ENCODE measurements around the gene PCGF3. TPM values are rescaled to one million over a fixed set of nuclear protein-coding genes. Genes with fewer than 3 reads are reported as not detected.

The PCGF3 gene
- total RNA-seq, 1 experiment from 2014 or later = 21.3 TPM

DNA sequence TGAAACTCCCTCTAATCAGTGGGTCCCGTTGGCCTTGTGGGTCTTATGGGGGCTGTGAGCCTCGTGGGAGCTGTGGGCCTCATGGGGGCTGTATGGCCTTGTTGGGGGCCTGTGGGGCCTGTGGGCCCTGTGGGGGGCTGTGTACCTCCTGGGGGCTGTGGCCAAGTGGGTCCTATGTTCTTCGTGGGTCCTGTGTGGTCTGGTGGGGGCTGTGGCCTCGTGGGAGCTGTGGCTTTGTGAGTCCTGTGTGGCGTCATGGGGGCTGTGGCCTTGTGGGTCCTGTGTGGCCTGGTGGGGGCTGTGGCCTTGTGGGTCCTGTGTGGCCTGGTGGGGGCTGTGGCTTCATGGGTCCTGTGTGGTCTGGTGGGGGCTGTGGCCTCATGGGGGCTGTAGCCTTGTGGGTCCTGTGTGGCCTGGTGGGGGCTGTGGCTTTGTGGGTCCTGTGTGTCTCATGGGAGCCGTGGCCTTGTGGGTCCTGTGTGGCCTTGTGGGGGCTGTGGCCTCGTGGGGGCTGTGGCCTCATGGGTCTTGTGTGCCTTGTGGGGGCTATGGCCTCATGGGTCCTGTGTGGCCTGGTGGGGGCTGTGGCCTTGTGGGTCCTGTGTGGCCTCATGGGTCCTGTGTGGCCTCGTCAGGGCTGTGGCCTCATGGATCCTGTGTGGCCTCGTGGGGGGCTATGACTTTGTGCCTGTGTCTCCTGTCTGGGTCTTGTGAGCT lies 7.4 kb downstream of the PCGF3 start:
- DNase-seq (ENCODE audit: low read depth) = no peak
- in situ Hi-C loops (cut with HindIII; ENCODE audit: low pct_unique_long_range_greater_than_20kb, low sequenced_read_pairs) = no loop called here

DNA sequence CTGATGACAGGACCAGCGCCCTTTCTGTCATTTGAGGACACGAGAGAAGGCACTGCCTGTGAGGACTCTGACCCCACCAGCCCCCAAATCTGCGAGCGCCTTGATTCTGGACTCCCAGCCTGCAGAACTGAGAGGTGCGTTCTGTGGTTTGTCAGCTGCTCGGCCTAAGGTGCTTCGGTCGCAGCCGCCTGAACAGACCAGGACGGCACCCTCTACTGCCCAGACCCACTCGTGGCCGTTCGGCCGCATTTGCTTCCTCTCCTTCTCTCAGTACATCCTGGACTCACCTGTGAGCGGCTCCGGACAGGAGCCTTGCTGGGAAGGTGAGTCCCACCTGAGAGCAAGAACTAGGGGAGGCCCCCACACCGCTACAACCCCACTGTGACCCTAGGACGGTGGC lies 8.5 kb downstream of the PCGF3 start:
- no peak for DNase-seq (ENCODE audit: low read depth)
- in situ Hi-C loops (cut with HindIII; ENCODE audit: low pct_unique_long_range_greater_than_20kb, low sequenced_read_pairs) = no loop called here

DNA sequence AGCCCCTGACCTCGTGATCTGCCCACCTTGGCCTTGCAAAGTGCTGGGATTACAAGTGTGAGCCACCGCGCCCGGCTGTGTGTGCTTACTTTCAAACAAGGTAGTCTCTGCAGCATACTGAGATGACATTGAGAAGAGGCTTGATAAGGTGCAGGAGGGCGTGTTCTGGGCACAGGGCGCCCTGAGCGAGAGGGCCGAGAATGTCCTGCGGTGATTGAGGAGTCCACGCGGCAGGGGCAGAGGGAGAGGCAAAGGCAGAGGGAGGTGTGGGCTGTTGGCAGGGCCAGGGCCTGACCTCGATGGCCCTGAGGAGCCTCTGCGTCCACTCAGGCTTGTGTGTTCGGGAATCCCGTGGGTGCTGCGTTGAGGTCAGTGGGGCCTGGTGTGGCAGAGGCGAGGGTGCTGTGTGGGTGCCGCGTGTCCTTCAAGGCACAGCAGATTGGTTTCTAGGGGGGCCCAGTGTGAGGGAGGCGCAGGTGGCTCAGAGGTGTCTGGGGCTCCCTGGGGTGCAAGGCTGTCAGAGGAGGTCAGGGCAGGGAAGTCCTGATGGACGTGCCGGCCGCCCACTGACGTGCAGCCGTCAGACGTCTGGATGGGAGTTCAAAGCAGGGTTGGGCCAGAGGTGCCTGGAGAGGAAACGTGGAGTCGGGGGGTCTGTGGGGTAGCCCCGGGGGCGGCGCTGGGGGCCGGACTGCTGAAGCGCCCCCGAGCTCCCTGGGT lies 12.1 kb downstream of the PCGF3 start:
- in situ Hi-C loops (cut with HindIII; ENCODE audit: low pct_unique_long_range_greater_than_20kb, low sequenced_read_pairs) = no loop called here
- no peak for DNase-seq (ENCODE audit: low read depth)

DNA sequence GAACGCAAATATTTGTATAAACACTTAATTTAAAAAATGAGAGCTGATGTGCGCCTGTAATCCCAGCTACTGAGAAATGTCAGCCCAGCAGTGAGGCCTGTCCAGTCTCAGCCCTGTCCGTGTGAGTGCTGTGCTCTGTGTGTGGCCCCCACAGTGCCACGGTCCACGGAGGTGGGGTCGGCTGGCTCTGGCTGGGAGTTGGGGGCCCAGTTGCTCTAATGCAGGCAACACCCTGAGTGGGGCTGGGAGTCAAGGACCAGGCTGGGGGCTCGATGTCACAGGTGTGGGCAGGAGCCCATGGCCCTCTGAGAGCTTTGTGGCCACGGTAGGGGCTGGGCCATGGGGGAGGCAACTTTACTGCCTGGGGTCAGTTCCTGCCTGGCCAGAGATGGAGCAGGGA lies 12.8 kb downstream of the PCGF3 start:
- in situ Hi-C loops (cut with HindIII; ENCODE audit: low pct_unique_long_range_greater_than_20kb, low sequenced_read_pairs) = no loop called here
- no peak for DNase-seq (ENCODE audit: low read depth)

DNA sequence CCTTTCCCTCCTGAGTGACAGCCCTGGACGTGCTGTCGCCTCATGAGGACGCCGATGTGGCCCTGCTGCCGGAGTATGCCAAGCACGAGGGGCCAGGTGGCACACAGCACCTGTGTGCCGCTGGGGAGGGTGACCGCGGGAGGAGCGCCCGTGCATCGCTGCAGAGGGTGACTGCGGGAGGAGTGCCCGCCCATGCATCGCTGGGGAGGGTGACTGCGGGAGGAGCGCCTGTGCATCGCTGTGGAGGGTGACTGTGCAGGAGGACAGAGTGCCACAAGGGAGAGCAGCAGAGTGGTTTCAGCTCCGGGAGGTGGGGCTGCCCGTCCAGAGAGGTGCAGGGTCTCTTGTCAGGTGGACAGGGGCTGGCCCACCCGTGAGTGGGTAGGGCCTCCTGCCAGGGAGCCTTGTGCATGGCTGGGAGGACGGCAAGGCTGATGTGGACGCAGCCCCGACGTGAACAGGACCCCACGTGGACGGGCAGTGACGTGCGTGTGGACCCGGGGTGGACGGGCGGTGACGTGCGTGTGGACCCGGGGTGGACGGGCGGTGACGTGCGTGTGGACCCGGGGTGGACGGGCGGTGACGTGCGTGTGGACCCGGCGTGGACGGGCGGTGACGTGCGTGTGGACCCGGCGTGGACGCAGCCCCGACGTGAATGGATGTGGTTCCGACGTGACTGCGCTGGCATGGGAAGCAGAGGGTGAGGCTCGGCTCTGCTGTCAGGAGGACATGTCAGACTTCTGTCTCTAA lies 14.7 kb downstream of the PCGF3 start:
- in situ Hi-C loops (cut with HindIII; ENCODE audit: low pct_unique_long_range_greater_than_20kb, low sequenced_read_pairs) = no loop called here
- DNase-seq (ENCODE audit: low read depth) = no peak

DNA sequence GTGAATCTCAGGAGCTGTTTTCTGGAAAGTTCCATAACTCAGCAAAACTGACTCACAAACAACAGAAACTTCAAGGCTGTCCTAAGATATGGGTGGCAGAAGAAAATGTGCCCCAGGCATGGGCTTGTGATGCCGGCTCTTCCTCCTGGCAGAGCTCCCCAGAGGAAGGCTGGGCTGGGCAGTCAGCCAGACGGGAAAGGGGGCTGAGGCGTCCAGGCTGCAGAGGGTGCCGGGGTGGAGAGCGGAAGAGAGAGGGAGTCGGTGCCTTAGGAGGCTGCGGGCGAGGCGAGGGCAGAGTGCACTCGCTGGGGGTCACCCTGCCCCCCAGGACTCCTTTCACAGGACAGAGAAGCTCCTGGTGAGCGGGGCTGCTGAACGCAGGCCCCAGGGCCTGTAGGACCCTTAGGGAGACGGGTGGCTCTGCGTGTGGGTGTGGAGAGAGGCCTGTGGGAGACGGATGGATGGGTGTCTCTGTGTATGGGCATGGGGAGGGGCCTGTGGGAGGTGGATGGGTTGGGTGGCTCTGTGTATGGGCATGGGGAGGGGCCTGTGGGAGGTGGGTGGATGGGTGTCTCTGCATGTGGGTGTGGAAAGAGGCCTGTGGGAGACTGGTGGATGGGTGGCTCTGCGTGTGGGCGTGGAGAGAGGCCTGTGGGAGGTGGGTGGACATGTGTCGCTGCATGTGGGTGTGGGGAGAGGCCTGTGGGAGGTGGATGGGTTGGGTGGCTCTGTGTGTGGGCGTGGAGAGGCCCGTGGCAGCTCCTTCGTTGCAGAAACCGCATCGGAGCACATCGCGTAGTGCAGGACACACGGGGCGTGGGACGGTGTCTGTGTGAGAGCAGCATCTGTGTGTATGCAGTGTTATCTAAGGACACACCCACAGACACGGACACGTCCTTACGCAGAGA lies 15.9 kb downstream of the PCGF3 start:
- in situ Hi-C loops (cut with HindIII; ENCODE audit: low pct_unique_long_range_greater_than_20kb, low sequenced_read_pairs) = no loop called here
- DNase-seq (ENCODE audit: low read depth) = no peak

DNA sequence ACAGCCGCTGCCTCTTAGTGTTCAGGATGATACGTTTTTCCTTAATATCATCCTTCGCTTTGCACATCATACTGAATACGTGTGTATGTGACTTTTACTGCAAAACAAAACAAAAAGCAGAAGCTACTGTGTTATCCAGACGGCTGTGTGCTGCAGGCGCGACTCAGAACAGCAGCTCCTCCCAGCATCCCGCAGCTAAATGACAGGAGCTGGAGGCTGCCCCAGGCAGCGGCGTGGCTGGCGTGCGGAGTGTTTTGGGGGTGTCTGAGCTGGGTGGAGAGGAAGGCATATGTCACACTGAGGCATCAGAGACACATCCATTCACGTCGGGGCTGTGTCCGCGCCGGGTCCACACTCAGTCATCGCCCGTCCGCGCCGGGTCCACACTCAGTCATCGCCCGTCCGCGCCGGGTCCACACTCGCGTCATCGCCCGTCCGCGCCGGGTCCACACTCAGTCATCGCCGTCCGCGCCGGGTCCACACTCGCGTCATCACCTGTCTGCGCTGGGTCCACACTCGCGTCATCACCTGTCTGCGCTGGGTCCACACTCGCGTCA lies 16.6 kb downstream of the PCGF3 start:
- no peak for DNase-seq (ENCODE audit: low read depth)
- in situ Hi-C loops (cut with HindIII; ENCODE audit: low pct_unique_long_range_greater_than_20kb, low sequenced_read_pairs) = no loop called here

DNA sequence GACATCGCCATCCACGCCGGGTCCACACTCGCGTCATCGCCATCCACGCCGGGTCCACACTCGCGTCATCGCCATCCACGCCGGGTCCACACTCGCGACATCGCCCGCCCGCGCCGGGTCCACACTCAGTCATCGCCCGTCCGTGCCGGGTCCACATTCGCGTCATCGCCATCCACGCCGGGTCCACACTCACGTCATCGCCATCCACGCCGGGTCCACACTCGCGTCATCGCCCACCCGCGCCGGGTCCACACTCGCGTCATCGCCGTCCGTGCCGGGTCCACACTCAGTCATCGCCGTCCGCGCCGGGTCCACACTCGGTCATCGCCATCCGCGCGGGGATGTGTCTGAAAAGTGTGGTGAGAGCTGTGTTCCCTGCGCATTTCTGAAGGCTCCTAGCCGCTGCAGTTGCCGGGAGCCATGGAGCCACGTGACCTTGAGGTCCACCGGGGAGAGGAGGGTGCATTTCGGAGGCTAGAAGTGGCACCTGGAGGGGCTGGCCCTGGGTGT lies 17.3 kb downstream of the PCGF3 start:
- in situ Hi-C loops (cut with HindIII; ENCODE audit: low pct_unique_long_range_greater_than_20kb, low sequenced_read_pairs) = no loop called here
- no peak for DNase-seq (ENCODE audit: low read depth)

DNA sequence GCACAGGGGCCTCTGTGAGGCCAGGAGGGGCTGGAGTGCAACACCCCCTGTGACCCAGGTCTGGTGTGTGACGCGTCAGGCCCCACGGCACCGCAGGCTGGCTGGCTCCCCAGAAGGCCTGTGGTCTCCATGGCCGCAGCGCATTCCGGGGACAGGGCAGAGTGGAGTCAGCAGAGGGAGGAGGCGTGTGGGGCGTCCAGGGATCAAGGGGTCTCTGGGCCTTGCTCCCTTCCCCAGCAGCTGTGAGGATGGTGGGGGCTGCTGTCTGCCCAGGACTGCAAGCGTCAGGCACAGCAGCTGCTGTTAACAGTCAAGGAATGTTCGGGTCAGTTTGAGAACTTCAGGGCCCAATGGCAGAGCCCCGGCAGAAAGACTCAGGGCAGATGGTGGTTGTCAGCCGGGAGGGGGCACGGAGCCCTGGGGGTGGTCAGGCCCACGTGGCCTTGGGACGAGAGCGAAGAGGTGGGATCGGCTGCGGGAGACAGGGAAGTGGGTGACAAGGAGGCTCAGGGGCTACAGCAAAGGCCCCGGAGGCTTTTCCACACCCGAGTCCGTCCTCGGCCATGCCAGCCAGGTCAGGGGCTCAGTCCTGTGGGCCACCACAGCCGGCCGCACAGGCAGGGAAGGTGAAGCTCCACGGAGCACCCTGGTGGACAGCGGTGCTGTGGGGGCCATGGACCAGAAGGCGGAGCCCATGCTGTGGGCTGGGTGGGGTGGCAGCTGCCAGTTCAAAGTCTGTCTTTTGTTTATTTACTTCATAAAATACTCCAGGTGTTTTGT lies 18.3 kb downstream of the PCGF3 start:
- in situ Hi-C loops (cut with HindIII; ENCODE audit: low pct_unique_long_range_greater_than_20kb, low sequenced_read_pairs) = no loop called here
- no peak for DNase-seq (ENCODE audit: low read depth)

DNA sequence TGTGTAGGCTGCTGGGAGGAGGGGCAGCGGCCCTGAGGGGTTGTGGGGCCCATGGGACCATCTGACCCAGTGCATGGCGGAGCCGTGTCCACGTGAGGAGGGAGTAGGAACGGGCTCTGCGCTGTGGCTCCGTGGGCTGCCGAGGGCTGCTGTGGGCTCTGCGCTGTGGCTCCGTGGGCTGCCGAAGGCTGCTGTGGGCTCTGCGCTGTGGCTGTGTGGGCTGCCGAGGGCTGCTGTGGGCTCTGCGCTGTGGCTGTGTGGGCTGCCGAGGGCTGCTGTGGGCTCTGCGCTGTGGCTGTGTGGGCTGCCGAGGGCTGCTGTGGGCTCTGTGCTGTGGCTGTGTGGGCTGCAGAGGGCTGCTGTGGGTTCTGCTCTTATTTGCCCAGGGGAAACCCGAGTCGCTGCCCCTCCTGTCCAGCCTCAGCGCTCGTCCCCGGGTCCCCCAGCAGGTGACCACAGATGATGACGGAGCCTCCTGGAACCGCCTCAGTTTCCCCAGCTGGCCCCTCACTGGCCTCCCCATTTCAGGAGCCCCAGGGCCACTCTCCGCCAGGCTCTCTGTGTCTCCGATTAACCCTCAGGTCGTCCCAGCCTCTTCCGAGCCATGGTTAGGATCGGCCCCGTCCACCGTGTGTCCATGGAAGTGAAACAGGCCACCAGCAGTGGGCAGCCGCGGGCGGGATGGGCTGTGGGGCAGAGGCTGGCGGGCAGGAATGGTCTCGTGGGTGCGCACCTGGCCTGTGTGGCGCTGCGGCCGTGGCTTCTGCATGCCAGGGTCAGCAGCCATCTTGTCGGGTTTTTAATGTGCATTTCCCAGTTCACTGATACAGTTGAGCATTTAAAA lies 20.0 kb downstream of the PCGF3 start:
- in situ Hi-C loops (cut with HindIII; ENCODE audit: low pct_unique_long_range_greater_than_20kb, low sequenced_read_pairs) = no loop called here
- DNase-seq (ENCODE audit: low read depth) = no peak

DNA sequence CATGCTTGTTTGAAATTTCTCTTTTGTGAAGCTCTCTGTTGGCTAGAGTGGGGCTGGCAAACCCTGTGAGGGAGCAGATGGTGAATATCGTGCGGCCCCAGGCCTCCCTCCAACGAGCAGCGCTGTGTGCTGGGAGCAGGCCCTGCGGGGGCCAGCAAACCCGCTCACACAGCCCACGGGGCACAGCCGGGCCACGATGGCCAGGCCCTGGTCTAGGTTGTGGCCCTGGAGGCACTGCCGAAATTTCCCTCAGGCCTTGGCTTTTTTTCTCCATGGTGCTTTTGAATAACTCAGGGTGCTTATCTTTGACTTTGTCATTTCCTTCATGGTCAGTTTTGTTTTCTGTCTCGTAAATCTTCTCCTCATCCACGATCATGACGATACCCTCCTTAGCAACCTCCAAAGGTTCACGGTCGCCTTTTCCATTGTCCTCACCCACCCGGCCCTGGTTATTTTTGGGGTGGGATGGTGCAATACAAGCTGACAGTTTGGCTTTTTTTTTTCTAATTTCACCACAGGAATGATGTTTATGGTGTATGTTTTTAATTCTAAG lies 20.7 kb downstream of the PCGF3 start:
- DNase-seq (ENCODE audit: low read depth) = no peak
- in situ Hi-C loops (cut with HindIII; ENCODE audit: low pct_unique_long_range_greater_than_20kb, low sequenced_read_pairs) = no loop called here

DNA sequence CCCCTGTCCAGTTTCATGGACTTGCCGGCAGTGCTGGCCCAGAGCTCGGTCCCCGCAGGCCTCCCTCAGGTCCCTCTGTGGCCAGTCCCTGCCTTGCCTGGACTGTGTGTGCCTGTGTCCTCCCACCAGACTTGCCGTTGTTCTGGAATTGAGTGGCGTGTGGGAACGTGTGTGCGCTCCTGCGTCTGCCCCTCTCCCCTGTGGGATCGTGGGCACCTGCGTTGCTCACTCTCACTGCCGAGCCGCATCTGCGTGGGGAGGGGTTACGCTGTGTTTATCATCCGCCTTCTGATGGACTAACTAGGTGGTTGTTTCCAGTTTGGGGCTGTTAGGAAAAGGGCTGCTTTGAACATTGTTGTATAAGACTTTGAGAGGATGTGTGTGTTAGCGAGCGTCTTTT lies 21.2 kb downstream of the PCGF3 start:
- no peak for DNase-seq (ENCODE audit: low read depth)
- in situ Hi-C loops (cut with HindIII; ENCODE audit: low pct_unique_long_range_greater_than_20kb, low sequenced_read_pairs) = no loop called here

DNA sequence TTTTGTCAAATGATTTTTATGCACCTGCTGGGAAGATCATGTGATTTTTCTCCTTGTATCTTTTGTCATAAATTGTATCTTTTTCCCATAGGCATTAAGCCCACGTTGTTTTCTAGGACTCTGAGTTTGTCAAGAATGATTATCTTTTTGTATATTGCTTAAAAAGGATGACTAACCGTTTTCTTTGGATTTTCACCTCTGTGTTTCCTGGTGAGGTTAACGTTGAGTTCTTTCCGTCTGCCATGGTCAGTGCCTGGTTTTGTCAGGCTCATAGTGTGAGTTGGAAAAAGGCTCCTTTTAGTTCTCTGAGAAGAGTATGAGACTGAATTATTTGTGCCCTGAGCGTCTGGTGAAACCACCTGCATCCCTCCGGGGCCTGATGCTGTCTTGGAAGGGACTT lies 21.9 kb downstream of the PCGF3 start:
- DNase-seq (ENCODE audit: low read depth) = peak; percentile 62
- in situ Hi-C loops (cut with HindIII; ENCODE audit: low pct_unique_long_range_greater_than_20kb, low sequenced_read_pairs) = no loop called here

DNA sequence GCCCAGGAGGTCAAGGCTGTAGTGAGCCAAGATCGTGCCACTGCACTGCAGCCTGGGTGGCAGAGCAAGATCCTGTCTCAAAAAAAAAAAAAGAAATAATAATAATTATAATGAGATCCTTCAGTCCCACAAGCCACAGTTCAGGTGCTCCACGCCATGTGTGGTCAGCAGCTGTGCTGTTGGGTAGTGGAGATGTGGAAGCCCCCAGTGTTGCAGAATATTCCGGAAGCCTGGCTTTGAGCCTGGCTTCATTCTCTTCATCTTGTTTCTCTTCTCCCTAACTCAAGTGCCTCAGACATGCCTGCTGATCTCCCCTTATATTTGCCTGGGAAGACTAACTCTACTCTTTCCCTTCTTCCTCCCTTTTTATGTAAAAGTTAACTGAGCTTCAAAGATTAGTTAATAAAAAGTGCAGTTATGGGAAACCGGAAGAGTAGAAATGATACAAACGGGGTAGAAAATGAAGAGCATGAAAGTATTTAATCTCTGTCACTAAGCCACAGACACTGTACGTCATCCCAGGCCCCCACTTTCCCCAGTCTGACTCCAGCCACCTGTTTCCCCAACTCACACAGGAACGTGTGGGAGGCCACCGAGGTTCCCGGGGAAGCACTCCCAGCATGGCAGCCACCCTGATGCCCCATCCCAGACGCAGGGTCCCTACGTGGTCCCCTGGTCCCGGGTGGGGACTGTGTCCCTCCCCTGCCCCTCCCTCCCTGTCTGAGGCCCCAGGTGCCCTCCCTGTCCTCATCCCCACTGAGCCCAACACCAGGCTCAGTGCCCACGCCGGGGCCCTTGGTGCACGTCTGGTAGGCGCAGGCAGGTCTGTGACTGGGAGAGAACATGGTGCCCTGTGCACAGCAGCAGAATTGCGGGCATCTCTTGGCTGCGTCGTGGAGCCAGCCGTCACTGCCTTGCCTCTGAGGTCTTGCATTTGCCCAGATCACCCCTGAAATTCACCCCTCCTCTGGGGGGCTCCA lies 24.0 kb downstream of the PCGF3 start:
- DNase-seq (ENCODE audit: low read depth) = no peak
- in situ Hi-C loops (cut with HindIII; ENCODE audit: low pct_unique_long_range_greater_than_20kb, low sequenced_read_pairs) = no loop called here

DNA sequence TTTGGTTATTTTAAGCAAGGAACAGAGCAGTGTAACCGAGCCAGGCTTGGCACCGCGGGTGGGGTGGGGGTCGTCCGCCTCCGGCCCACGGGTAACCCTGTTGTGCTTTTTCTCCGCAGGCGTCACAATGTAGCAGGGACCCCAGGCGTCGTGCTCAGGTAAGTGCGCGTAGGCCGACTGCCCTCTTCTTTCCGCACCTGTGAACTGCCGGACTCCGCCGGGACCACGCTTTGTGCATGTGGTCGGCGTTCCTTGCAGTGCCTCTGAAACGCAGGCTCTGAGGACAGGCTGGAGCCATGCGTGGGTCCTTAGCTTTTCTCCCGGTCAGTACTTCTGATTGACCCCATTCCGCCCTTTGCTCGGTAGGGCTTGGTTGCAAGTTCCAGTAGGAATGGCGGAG lies 24.9 kb downstream of the PCGF3 start:
- no peak for DNase-seq (ENCODE audit: low read depth)
- in situ Hi-C loops (cut with HindIII; ENCODE audit: low pct_unique_long_range_greater_than_20kb, low sequenced_read_pairs) = no loop called here
